ENCODE data around the gene PRDM16.

DNA sequence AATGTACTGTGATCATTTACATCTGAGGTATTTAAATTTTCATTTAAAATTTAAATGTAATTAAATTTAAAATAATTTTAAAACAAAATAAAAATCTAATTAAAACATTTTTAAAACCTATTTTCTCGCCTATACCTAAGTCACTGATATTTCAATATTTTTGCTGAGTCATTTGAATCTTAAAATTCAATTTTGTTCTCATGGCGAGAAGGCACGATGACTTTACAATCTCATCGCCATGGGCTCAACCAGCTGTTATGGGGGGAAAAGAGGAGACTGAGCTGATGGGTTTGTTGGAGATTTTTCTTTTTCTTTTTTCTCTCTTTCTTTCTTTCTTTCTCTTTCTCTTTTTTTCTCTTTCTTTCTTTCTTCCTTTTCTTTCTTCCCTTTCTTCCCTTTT lies 89.3 kb downstream of the PRDM16 start:
- no peak for TF ChIP-seq POLR2A (IDR thresholded peaks at IDR 0.05; ENCODE audit: low read depth, low read length)
- no peak for TF ChIP-seq FOS (IDR thresholded peaks at IDR 0.05; ENCODE audit: low read depth, low read length)
